IMR-90 (cell line): Measurements from ENCODE around the gene RAPGEF5.

ENCODE experiments used
- CTCF ChIP-seq: conservative IDR thresholded peaks from 2 replicates; pipeline ENCODE4 v1.5.1; 2012; ENCODE audit warnings: mild to moderate bottlenecking, low read depth, low read length, improper control_type of control experiment
- FOS ChIP-seq: fragments of 150-350 bp; IDR thresholded peaks from 2 replicates; pipeline ENCODE4 v1.6.1; 2016; ENCODE audit warnings: low read depth, low read length
- POLR2A ChIP-seq: IDR thresholded peaks from 2 replicates; pipeline ENCODE4 v1.6.1; 2012; ENCODE audit warnings: mild to moderate bottlenecking, low read depth, low read length
- RFX5 ChIP-seq: IDR thresholded peaks from 2 replicates; pipeline ENCODE4 v1.8.0; 2012; ENCODE audit warnings: low read depth, mild to moderate bottlenecking, low read length, moderate library complexity
- SMC3 ChIP-seq: fragments of 150-350 bp; IDR thresholded peaks from 2 replicates; pipeline ENCODE4 v1.6.1; 2016; ENCODE audit warnings: low read depth, mild to moderate bottlenecking, antibody characterized with exemption, low read length, moderate library complexity

- TF ChIP-seq CTCF: no peak
- no peak for TF ChIP-seq POLR2A
- no peak for TF ChIP-seq RFX5
- no peak for TF ChIP-seq SMC3
- no peak for TF ChIP-seq FOS
These were observed 18.5 kb downstream of the RAPGEF5 start for GRCh38 chr7:22338411-22338810.
